ENCODE results near the gene AGO3. TPM values are rescaled to one million over a fixed set of nuclear protein-coding genes. Genes with fewer than 3 reads are reported as not detected.

Gene AGO3
- total and polyA plus RNA-seq, 2 experiments from 2014 or later = 19.2 to 27.3 TPM

- Mint-ChIP-seq H3K9me3 (no peaks in the 10 kb centered on the region), H3K4me3 (peak overlapping the region; percentile 95), H3K36me3 (ENCODE audit: low read depth) (peaks cover 25% of the 10 kb centered on the region), H3K27me3 (ENCODE audit: insufficient read depth, low read depth, poor library complexity) (peaks cover 14% of the 10 kb centered on the region), H3K27ac (peak overlapping the region; percentile 90), H3K4me1 (peaks cover 58% of the 10 kb centered on the region)
- 0 out of 2 replicates have a peak, but pooled peaks have one; percentile 3 for TF ChIP-seq CREB1 (CRISPR knock-in tag; IDR thresholded peaks at IDR 0.05; ENCODE audit: low read depth)
- TF ChIP-seq NANOG (IDR thresholded peaks at IDR 0.05; ENCODE audit: borderline replicate concordance) = peak; percentile 29; the same call in 1 of the 2 replicates
- no peak for TF ChIP-seq ZNF331 (CRISPR knock-in tag; IDR thresholded peaks at IDR 0.05; ENCODE audit: low read depth)
- TF ChIP-seq, protein P1, sequence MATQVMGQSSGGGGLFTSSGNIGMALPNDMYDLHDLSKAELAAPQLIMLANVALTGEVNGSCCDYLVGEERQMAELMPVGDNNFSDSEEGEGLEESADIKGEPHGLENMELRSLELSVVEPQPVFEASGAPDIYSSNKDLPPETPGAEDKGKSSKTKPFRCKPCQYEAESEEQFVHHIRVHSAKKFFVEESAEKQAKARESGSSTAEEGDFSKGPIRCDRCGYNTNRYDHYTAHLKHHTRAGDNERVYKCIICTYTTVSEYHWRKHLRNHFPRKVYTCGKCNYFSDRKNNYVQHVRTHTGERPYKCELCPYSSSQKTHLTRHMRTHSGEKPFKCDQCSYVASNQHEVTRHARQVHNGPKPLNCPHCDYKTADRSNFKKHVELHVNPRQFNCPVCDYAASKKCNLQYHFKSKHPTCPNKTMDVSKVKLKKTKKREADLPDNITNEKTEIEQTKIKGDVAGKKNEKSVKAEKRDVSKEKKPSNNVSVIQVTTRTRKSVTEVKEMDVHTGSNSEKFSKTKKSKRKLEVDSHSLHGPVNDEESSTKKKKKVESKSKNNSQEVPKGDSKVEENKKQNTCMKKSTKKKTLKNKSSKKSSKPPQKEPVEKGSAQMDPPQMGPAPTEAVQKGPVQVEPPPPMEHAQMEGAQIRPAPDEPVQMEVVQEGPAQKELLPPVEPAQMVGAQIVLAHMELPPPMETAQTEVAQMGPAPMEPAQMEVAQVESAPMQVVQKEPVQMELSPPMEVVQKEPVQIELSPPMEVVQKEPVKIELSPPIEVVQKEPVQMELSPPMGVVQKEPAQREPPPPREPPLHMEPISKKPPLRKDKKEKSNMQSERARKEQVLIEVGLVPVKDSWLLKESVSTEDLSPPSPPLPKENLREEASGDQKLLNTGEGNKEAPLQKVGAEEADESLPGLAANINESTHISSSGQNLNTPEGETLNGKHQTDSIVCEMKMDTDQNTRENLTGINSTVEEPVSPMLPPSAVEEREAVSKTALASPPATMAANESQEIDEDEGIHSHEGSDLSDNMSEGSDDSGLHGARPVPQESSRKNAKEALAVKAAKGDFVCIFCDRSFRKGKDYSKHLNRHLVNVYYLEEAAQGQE (IDR thresholded peaks at IDR 0.05; ENCODE audit: unreplicated experiment) = peak; percentile 9
- TF ChIP-seq, protein P2, sequence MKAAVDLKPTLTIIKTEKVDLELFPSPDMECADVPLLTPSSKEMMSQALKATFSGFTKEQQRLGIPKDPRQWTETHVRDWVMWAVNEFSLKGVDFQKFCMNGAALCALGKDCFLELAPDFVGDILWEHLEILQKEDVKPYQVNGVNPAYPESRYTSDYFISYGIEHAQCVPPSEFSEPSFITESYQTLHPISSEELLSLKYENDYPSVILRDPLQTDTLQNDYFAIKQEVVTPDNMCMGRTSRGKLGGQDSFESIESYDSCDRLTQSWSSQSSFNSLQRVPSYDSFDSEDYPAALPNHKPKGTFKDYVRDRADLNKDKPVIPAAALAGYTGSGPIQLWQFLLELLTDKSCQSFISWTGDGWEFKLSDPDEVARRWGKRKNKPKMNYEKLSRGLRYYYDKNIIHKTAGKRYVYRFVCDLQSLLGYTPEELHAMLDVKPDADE (IDR thresholded peaks at IDR 0.05) = no peak
- TF ChIP-seq POLR2AphosphoS5 (IDR thresholded peaks at IDR 0.05; ENCODE audit: low read depth) = peak; percentile 40; the same call in 1 of the 2 replicates
- Histone ChIP-seq H4K20me1 (replicated peaks; ENCODE audit: insufficient read depth) (peaks cover 38% of the 10 kb centered on the region), H3K4me3 (peak overlapping the region; percentile 98), H3K36me3 (ENCODE audit: insufficient read depth) (peaks cover 9% of the 10 kb centered on the region), H3K27ac (ENCODE audit: low read depth) (peak overlapping the region; percentile 70), H2AFZ (no peak overlapping the region), H3K9me2 (ENCODE audit: insufficient read depth) (no peaks in the 10 kb centered on the region), H3K4me2 (peak overlapping the region; percentile 95), H3K27me3 (ENCODE audit: insufficient read depth) (no peaks in the 10 kb centered on the region), H3K79me2 (replicated peaks; ENCODE audit: insufficient read depth) (peaks cover 68% of the 10 kb centered on the region), H3F3A (replicated peaks; ENCODE audit: low read depth) (peaks cover 20% of the 10 kb centered on the region; the same call in 1 of the 2 replicates), H3K4me1 (ENCODE audit: insufficient read depth) (peaks cover 37% of the 10 kb centered on the region)
- DNase-seq (ENCODE audit: low spot score) = peak; percentile 99
- ATAC-seq = peak; percentile 82
Observed at GRCh38 chr1:35885961-35886558, 44.8 kb upstream of the AGO3 start.

- no peaks in the 10 kb centered on the region for H3K9me2 ChIP-seq (ENCODE audit: insufficient read depth)
- H3K36me3 ChIP-seq (ENCODE audit: insufficient read depth) = peaks cover 10% of the 10 kb centered on the region
- no peak overlapping the region for H2AFZ ChIP-seq
- H3K9me3 Mint-ChIP-seq = no peaks in the 10 kb centered on the region
- peaks cover 75% of the 10 kb centered on the region for H3K79me2 ChIP-seq (replicated peaks; ENCODE audit: insufficient read depth)
- H3K4me1 ChIP-seq (ENCODE audit: insufficient read depth) = peaks cover 37% of the 10 kb centered on the region
- H4K20me1 ChIP-seq (replicated peaks; ENCODE audit: insufficient read depth) = peaks cover 38% of the 10 kb centered on the region
- H3K27ac ChIP-seq (ENCODE audit: low read depth) = peak overlapping the region; percentile 70
- DNase-seq (ENCODE audit: low spot score) = peak; percentile 45
- no peaks in the 10 kb centered on the region for H3K27me3 ChIP-seq (ENCODE audit: insufficient read depth)
- peaks cover 20% of the 10 kb centered on the region; the same call in 1 of the 2 replicates for H3F3A ChIP-seq (replicated peaks; ENCODE audit: low read depth)
- peak overlapping the region; percentile 90 for H3K27ac Mint-ChIP-seq
- H3K4me2 ChIP-seq = peak overlapping the region; percentile 74
- peaks cover 58% of the 10 kb centered on the region for H3K4me1 Mint-ChIP-seq
- H3K4me3 Mint-ChIP-seq = peak overlapping the region; percentile 95
- peaks cover 14% of the 10 kb centered on the region for H3K27me3 Mint-ChIP-seq (ENCODE audit: insufficient read depth, low read depth, poor library complexity)
- H3K4me3 ChIP-seq = peak overlapping the region; percentile 41
- peaks cover 27% of the 10 kb centered on the region for H3K36me3 Mint-ChIP-seq (ENCODE audit: low read depth)
- ATAC-seq = no peak
- TF ChIP-seq, protein P2 (IDR thresholded peaks at IDR 0.05) = no peak
- TF ChIP-seq, protein P1 (IDR thresholded peaks at IDR 0.05; ENCODE audit: unreplicated experiment) = no peak
- TF ChIP-seq ZNF331 (CRISPR knock-in tag; IDR thresholded peaks at IDR 0.05; ENCODE audit: low read depth) = no peak
- no peak for TF ChIP-seq NANOG (IDR thresholded peaks at IDR 0.05; ENCODE audit: borderline replicate concordance)
- TF ChIP-seq ZNF114 (CRISPR knock-in tag; IDR thresholded peaks at IDR 0.05) = no peak
- TF ChIP-seq CTCF (conservative IDR thresholded peaks at IDR 0.05; ENCODE audit: low read depth in 2 of 2) = no peak
Observed at GRCh38 chr1:35886577-35887431, 44.1 kb upstream of the AGO3 start.
